ENCODE results near the gene FAM3C. TPM values are rescaled to one million over a fixed set of nuclear protein-coding genes. Genes with fewer than 3 reads are reported as not detected.

The FAM3C gene
- total and polyA plus RNA-seq, 2 of the 4 experiments (the other 2 are of a cell fraction), result 11.5 to 45.8 TPM

DNA sequence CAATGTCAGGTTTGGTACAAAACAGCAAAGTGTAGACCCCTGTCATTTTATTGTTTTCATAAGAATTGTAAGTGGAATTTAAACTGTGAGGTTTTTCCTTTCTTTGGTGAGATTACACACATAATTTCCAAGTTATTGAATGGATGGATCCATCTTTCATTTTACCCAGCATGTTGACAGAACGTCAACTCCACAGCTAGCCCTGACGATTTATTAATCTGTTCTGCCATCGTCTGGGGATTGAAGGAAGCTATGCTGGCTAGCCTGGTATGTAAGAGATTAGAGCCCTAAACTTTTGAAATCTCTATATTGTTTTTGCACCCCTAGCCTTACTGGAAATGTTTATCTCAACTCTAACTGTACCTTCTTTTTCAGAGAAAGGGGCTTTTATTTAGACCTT lies 58.7 kb downstream of the FAM3C start:
- no peak overlapping the region for H2BK15ac ChIP-seq (ENCODE audit: low read depth, low read length)
- no peak overlapping the region for H3K4me3 ChIP-seq (ENCODE audit: insufficient read depth, low read depth, low read length)
- H2BK5ac ChIP-seq (ENCODE audit: low read depth, low read length, poor library complexity, severe bottlenecking), result no peak overlapping the region
- H3K36me3 ChIP-seq (ENCODE audit: control insufficient read depth, insufficient read depth, low read length), result no peaks in the 10 kb centered on the region; the same call in 1 of the 2 replicates
- H3K14ac ChIP-seq (replicated peaks; ENCODE audit: low read depth, low read length), result no peak overlapping the region
- intact Hi-C loops (cut with micrococcal nuclease) (loop anchor here (5.0 to 10.0 kb wide), 3 partner anchors 210 to 533 kb away; partner anchors contain the start of gene CPED1), dilution Hi-C loops (cut with HindIII; ENCODE audit: low sequenced_read_pairs, unreplicated experiment) (no loop called here), in situ Hi-C loops (cut with MboI; ENCODE audit: low sequenced_read_pairs) (loop anchor here (25.0 kb wide), 2 partner anchors 200 to 350 kb away; partner anchors contain the start of gene CPED1)
- H2AK5ac ChIP-seq (ENCODE audit: low read depth, low read length), result no peak overlapping the region
- no peak overlapping the region for H3K9ac ChIP-seq (ENCODE audit: low read depth, low read length)
- no peak overlapping the region for H4K91ac ChIP-seq (ENCODE audit: insufficient read depth, low read depth, low read length)
- no peak overlapping the region for H3K27ac ChIP-seq (ENCODE audit: insufficient read depth, low read length)
- H3K4me1 ChIP-seq (ENCODE audit: control insufficient read depth, insufficient read depth, low read length), result peaks cover 5% of the 10 kb centered on the region
- no peaks in the 10 kb centered on the region for H3K9me3 ChIP-seq (ENCODE audit: control insufficient read depth, insufficient read depth, low read length)
- no peak overlapping the region for H2BK20ac ChIP-seq (ENCODE audit: low read depth, low read length)
- no peak overlapping the region for H2AFZ ChIP-seq (replicated peaks; ENCODE audit: low read length, poor library complexity)
- no peak overlapping the region for H3K4ac ChIP-seq (ENCODE audit: low read depth, low read length)
- CTCF ChIA-PET, result no interaction called here
- no peak overlapping the region for H2AK9ac ChIP-seq (replicated peaks; ENCODE audit: low read depth, low read length, poor library complexity)
- no CpG with 5 or more reads among the region's 3 CpGs for WGBS, 2 experiments (ENCODE audit: extremely low coverage in 2 of 2, insufficient read length in 1 of 2)
- no peak overlapping the region for H3K56ac ChIP-seq (ENCODE audit: extremely low read depth, insufficient read depth, low read length)
- no peaks in the 10 kb centered on the region for H3K27me3 ChIP-seq (ENCODE audit: control insufficient read depth, insufficient read depth, low read length)
- no peaks in the 10 kb centered on the region for H4K20me1 ChIP-seq (ENCODE audit: insufficient read depth, low read length)
- H3K9me1 ChIP-seq (ENCODE audit: insufficient read depth, low read length), result peaks cover 8% of the 10 kb centered on the region
- no peak for TF ChIP-seq RFX5 (IDR thresholded peaks at IDR 0.05; ENCODE audit: low read depth, low read length)
- TF ChIP-seq, protein P1, sequence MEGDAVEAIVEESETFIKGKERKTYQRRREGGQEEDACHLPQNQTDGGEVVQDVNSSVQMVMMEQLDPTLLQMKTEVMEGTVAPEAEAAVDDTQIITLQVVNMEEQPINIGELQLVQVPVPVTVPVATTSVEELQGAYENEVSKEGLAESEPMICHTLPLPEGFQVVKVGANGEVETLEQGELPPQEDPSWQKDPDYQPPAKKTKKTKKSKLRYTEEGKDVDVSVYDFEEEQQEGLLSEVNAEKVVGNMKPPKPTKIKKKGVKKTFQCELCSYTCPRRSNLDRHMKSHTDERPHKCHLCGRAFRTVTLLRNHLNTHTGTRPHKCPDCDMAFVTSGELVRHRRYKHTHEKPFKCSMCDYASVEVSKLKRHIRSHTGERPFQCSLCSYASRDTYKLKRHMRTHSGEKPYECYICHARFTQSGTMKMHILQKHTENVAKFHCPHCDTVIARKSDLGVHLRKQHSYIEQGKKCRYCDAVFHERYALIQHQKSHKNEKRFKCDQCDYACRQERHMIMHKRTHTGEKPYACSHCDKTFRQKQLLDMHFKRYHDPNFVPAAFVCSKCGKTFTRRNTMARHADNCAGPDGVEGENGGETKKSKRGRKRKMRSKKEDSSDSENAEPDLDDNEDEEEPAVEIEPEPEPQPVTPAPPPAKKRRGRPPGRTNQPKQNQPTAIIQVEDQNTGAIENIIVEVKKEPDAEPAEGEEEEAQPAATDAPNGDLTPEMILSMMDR (conservative IDR thresholded peaks at IDR 0.05; ENCODE audit: low read depth, low read length), result peak; percentile 46
- peak; percentile 50 for TF ChIP-seq RAD21 (IDR thresholded peaks at IDR 0.05; ENCODE audit: low read length)
- TF ChIP-seq CHD1 (IDR thresholded peaks at IDR 0.05; ENCODE audit: low read depth, low read length), result no peak
- no peak for TF ChIP-seq POLR2A (IDR thresholded peaks at IDR 0.05; ENCODE audit: low read depth, low read length)
- no peak for TF ChIP-seq CEBPB (IDR thresholded peaks at IDR 0.05; ENCODE audit: low read depth, low read length)
- 0 out of 2 replicates have a peak, but pooled peaks have one; percentile 16 for TF ChIP-seq SMC3 (IDR thresholded peaks at IDR 0.05; ENCODE audit: low read depth, low read length)
- peak; percentile 56 for ATAC-seq (ENCODE audit: low read depth)
- no peak overlapping the region for H4K8ac ChIP-seq (ENCODE audit: low read depth in 2 of 2, low read length in 2 of 2)
- POLR2A ChIA-PET (ENCODE audit: unreplicated experiment), result no interaction called here
- H4K5ac ChIP-seq (ENCODE audit: low read depth, low read length), result no peak overlapping the region
- DNase-seq, result no peak
- H2BK120ac ChIP-seq (ENCODE audit: low read depth, low read length), result no peak overlapping the region
- no TSS peak for BruUV-seq (replicated peaks)
- no peaks in the 10 kb centered on the region for H3K79me1 ChIP-seq (ENCODE audit: low read depth in 1 of 2, low read length in 2 of 2)
- no peak overlapping the region for H3K23ac ChIP-seq (ENCODE audit: low read depth, low read length)
- H3K4me2 ChIP-seq (ENCODE audit: low read depth, low read length), result no peak overlapping the region
- no peak overlapping the region for H3K18ac ChIP-seq (ENCODE audit: low read depth, low read length)

Measured in IMR-90 (cell line).